Measurements from ENCODE around the gene TPRG1.

The TPRG1 gene

DNA sequence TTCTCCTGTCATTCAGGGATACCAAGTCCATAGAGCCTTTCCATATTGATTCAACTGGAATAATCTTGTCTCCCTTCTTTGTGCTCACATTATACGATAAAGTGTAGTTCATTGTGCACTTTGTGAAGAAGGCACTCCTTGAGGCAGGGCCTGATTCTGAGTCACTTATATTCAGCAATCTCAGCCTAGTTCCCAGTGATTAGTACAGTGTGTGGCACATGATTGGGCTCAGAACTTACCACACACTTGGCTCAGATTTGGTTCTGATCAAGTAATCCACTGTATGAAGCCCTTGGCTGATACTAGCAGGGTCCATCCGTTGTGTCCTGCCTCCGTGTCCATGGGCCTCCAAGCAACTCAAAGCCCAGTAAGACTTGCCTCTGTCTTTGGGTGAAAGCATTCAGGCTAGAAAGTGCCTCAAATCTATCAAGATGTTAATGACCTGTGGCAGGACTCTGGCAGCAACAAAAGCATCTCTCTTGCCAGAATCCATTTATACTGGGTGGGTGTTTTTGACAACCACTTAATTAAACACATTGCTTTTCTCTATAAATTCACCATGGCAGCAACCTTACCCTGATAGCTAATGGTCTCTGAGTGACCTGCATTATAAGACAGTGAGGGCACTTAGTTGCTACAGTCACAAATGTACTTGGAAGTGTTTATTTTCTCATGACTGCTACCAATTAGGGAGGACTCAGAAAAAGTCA, 51.3 kb downstream of the TPRG1 start:
- no peak for DNase-seq (ENCODE audit: low read depth)
- no peak overlapping the region for H3K4me3 ChIP-seq (ENCODE audit: low read depth, low read length)
- TF ChIP-seq, protein P1, sequence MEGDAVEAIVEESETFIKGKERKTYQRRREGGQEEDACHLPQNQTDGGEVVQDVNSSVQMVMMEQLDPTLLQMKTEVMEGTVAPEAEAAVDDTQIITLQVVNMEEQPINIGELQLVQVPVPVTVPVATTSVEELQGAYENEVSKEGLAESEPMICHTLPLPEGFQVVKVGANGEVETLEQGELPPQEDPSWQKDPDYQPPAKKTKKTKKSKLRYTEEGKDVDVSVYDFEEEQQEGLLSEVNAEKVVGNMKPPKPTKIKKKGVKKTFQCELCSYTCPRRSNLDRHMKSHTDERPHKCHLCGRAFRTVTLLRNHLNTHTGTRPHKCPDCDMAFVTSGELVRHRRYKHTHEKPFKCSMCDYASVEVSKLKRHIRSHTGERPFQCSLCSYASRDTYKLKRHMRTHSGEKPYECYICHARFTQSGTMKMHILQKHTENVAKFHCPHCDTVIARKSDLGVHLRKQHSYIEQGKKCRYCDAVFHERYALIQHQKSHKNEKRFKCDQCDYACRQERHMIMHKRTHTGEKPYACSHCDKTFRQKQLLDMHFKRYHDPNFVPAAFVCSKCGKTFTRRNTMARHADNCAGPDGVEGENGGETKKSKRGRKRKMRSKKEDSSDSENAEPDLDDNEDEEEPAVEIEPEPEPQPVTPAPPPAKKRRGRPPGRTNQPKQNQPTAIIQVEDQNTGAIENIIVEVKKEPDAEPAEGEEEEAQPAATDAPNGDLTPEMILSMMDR (IDR thresholded peaks at IDR 0.05; ENCODE audit: insufficient read depth, low read depth, low read length, missing control alignments): no peak

DNA sequence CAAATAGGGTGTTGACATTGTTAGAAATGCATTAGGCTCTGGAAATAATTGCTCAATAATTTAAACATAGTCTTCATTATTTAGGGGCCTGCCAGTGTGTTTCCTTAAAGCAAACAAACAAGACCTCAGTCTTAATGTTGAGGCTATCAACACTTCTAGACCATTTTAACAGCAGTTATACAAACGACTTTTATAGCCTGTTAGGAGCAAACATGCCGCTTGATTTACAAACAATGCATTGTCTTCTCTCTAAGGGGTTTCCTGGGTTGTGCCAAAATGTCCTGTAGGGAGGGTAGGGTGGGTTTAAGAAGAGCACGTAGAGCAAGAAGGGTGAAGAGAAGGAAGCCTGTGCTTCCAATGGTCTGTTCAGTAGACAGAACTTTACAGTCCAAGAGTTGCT, 53.7 kb downstream of the TPRG1 start:
- TF ChIP-seq, protein P1 (IDR thresholded peaks at IDR 0.05; ENCODE audit: insufficient read depth, low read depth, low read length, missing control alignments): no peak
- DNase-seq (ENCODE audit: low read depth): no peak
- no peak overlapping the region for H3K4me3 ChIP-seq (ENCODE audit: low read depth, low read length)

DNA sequence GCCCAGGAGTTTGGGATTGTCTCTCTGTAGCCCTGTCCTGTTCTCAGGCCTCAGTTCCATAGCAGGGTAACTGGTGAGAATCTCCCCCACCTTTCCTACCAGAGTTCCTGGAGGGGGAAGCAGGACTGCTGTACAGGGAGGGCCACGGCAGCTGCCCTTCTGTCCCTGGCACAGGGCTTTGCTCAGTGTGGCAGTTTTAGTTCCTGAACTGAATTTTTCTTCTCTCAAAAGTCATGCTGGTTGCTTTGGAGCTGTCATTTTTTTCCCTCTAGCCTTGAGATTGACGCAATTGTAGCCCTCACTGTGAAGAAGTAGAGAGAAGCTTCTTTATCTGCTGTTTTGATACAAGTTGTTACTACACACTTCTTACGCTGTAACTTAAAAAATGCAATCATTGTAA, 55.5 kb downstream of the TPRG1 start:
- TF ChIP-seq, protein P1 (IDR thresholded peaks at IDR 0.05; ENCODE audit: insufficient read depth, low read depth, low read length, missing control alignments): no peak
- H3K4me3 ChIP-seq (ENCODE audit: low read depth, low read length): no peak overlapping the region
- no peak for DNase-seq (ENCODE audit: low read depth)

DNA sequence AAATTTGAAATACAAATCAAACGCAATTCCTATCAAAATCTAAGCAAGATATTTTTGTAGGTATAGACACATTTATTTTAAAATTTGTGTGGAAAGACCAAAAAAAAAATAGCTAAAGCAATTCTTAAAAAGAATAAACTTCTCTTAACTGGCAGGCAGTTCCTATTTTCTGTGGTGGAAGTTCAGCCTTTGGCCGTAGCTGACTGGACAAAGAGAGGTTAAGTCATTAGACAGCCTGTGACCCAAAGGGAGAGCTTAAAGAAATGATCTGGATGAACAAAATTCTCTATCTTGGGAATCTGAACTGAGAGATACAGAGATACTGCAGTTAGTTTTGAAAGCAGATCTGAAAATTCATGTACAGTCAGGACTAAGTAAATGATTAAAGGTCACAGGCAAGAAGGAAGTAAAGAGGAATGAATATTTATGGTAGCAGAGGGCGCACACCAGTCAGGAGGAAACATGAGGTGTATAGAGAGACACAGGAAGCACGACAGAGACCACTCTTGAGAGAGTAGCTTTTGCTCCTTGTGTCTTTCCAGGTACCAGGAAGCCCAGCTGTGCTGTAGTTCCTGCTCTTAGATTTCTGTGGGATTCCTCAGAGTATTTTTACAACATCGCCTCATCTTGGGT, 57.5 kb downstream of the TPRG1 start:
- H3K4me3 ChIP-seq (ENCODE audit: low read depth, low read length): no peak overlapping the region
- TF ChIP-seq, protein P1 (IDR thresholded peaks at IDR 0.05; ENCODE audit: insufficient read depth, low read depth, low read length, missing control alignments): no peak
- DNase-seq (ENCODE audit: low read depth): no peak

DNA sequence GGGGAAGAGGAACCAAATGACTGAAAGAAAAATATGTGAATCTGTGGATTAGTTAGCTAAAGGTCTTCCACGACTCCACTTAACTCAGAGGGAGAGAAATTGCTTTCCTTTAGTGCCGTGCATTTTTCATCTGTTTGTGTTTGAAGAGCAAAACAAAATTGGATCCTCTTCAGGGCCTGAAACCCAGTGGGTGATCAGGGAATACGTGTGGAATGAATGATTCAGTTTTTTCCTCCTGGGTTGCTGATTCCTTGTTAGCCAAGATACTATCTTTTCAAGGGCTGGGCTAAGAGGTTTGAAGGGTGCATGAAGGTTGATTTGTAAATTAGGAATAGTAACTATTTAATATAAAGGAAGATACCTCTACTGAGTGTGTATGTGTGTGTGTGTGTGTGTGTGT, 61.0 kb downstream of the TPRG1 start:
- H3K4me3 ChIP-seq (ENCODE audit: low read depth, low read length): no peak overlapping the region
- TF ChIP-seq, protein P1 (IDR thresholded peaks at IDR 0.05; ENCODE audit: insufficient read depth, low read depth, low read length, missing control alignments): no peak
- DNase-seq (ENCODE audit: low read depth): no peak

DNA sequence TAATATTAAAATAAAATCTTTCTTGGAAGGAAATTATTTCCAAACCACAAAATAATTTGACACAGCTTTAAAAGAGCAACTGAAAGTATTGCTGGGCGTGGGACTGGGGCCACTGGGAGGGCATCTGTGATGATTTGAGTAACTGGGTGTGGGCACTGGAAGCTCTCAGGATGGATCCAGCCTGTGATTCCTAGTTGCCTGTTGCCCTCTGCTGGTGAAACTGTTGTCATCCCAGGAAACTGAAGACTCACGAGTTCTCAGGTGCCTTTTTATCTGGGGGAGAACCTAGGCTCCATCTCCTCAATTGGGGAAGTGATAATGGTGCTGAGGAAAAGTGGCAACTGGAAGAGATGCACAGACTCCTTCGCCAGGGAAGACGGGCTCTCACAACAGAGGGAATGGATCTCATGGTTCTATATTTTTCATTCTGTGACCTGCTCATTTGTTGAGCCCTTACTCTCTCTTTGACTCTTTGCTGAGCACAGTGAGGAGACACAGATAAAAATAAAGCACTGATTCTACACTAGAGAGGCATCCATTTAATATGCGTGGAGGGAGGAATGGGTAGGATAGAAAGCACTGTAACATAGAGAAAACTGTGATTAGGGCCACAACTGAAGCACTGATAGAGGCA, 61.6 kb downstream of the TPRG1 start:
- peak; percentile 52 for DNase-seq (ENCODE audit: low read depth)
- TF ChIP-seq, protein P1 (IDR thresholded peaks at IDR 0.05; ENCODE audit: insufficient read depth, low read depth, low read length, missing control alignments): peak; percentile 41
- no peak overlapping the region for H3K4me3 ChIP-seq (ENCODE audit: low read depth, low read length)
